Activated CD8-positive, alpha-beta memory T cell treated with anti-CD3 and anti-CD28 coated beads, Interleukin-2, amount 10 ng/mL, durations not matched to agents 7 days and 5 days (primary cell): Measurements from ENCODE around the gene TNRC6A. TPM values are rescaled to one million over a fixed set of nuclear protein-coding genes. Genes with fewer than 3 reads are reported as not detected.
"Not testable (repeated sequence)": the region's sequence is repeated elsewhere in the genome, so short reads cannot be mapped to it uniquely, and the experiment has no call there.

Experiments used
- ATAC-seq: fragments of 150-1000 bp; cut with Tn5 transposase; one replicate; pipeline ENCODE4 v1.10.0; 2021; ENCODE audit warnings: moderate library complexity
- CTCF ChIA-PET: fragments of 350-600 bp; sonication (Branson Sonifier 250); formaldehyde crosslinking; loops from one replicate; lab custom pipeline; 2021; ENCODE audit warnings: antibody characterized with exemption; lab: Charles Lee
- DNase-seq: peaks from one replicate; pipeline ENCODE4 v3.0.0-alpha.2; 2020
- H3K27ac Mint-ChIP-seq: one replicate; pipeline ENCODE4 v1.8.0; 2021; ENCODE audit warnings: mild to moderate bottlenecking, mixed read lengths
- H3K27me3 Mint-ChIP-seq: one replicate; pipeline ENCODE4 v1.8.0; 2021; ENCODE audit warnings: mixed read lengths
- H3K36me3 Mint-ChIP-seq: one replicate; pipeline ENCODE4 v1.8.0; 2021; ENCODE audit warnings: mild to moderate bottlenecking, mixed read lengths
- H3K4me1 Mint-ChIP-seq: one replicate; pipeline ENCODE4 v1.8.0; 2021; ENCODE audit warnings: mixed read lengths
- H3K4me3 Mint-ChIP-seq: one replicate; pipeline ENCODE4 v1.8.0; 2021; ENCODE audit warnings: mild to moderate bottlenecking, moderate library complexity, mixed read lengths
- H3K9me3 Mint-ChIP-seq: one replicate; pipeline ENCODE4 v1.8.0; 2022; ENCODE audit warnings: low read depth, mixed read lengths
- total RNA-seq, 2 experiments: library from RNA; stranded (reverse); gene quantifications; one replicate each; pipeline ENCODE4 v1.2.3, GENCODE V29; 2021

Gene TNRC6A
- total RNA-seq, 2 experiments from 2014 or later, result 38.9 to 39.6 TPM

DNA sequence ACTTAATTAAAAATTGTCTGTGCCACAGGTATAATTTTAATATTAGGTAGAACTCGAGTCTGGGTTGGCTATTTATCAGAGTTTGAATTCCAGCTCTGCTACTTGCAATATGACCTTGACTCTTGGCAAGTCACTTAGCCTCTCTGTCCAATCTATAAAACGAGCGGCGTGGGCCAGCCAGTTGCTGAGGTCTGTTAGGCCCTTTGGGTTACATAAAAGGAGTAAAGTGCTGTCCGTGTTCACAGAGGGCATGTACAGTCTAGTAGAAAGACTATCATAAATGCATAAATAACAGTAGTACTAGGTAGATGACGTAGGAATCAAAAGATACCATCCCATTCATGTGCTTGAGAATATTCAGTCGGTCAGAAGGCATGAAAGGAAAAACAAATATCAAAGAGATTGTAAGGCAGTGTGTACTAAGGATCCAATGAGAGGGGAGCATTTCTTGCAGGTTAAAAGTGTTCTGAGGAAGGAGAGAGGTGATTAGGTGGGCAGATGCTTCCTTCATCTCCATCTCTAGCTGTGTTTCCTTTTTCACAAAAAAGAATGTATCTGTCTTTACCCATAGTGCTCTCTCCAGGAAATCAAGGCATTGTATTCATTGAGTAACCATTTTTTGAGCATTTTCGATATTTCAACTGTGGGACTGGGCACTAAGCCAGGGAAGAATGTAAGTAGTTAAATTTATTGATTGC, 2.4 kb downstream of the TNRC6A start:
- no peak for ATAC-seq
- CTCF ChIA-PET, result no interaction called here

DNA sequence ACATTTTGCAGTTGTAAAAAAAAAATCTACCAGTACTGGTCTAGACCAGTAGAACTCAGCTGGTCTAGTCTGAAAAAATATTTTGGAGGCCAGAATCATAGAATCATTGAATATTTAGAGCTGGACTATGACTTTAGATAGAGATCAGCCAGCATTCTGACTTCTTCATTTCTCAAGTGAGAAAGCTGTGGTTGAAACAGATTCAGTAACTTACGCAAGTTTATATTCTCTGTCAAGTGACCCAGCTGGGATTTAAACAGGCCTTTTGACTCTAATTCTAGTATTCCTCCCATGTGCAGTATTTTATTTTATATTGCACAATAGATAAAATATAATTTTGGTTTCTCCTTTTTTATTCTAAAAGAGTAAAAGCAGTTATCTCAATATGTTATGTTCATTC, 4.9 kb downstream of the TNRC6A start:
- DNase-seq (no peak), ATAC-seq (no peak)
- H3K4me1 Mint-ChIP-seq, result peaks cover 40% of the 10 kb centered on the region
- H3K27me3 Mint-ChIP-seq, result no peaks in the 10 kb centered on the region
- no peak overlapping the region for H3K4me3 Mint-ChIP-seq
- H3K9me3 Mint-ChIP-seq, result no peaks in the 10 kb centered on the region
- no peak overlapping the region for H3K27ac Mint-ChIP-seq
- H3K36me3 Mint-ChIP-seq, result peaks cover 38% of the 10 kb centered on the region
- CTCF ChIA-PET, result no interaction called here

More for the DNA sequence above, 2.4 kb downstream of the TNRC6A start:
- DNase-seq, result no peak
- no peak overlapping the region for H3K4me3 Mint-ChIP-seq
- H3K27me3 Mint-ChIP-seq, result no peaks in the 10 kb centered on the region
- peaks cover 36% of the 10 kb centered on the region for H3K4me1 Mint-ChIP-seq
- H3K9me3 Mint-ChIP-seq, result no peaks in the 10 kb centered on the region
- H3K36me3 Mint-ChIP-seq, result peaks cover 28% of the 10 kb centered on the region
- H3K27ac Mint-ChIP-seq, result no peak overlapping the region

DNA sequence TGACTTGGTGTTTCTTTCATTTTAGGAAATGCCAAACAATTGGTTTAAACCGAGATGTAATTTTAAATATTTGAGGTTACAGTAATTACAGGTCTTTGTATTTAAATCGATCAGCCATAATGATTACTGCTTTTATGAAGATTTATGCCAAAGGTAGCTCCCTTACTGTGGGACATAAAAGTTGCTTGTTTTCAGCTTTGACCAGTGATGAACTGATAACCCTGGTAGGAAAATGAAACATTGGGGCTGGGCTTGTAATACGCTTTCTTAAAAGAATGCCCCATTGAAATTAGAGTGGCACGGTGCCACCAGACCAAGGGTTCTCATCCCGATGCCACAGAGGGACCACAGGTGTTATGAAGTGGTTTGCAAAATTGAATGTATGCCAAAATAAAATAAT, 7.3 kb downstream of the TNRC6A start:
- ATAC-seq, result no peak
- H3K36me3 Mint-ChIP-seq, result peaks cover 42% of the 10 kb centered on the region
- no peak for DNase-seq
- H3K9me3 Mint-ChIP-seq, result no peaks in the 10 kb centered on the region
- CTCF ChIA-PET, result interaction anchor here (0.7 to 0.9 kb wide), 2 partner anchors 8 to 29 kb away, joined by 3 to 4 read pairs; no protein-coding TSS in a partner anchor
- no peak overlapping the region for H3K27ac Mint-ChIP-seq
- H3K4me1 Mint-ChIP-seq, result peaks cover 43% of the 10 kb centered on the region
- H3K27me3 Mint-ChIP-seq, result no peaks in the 10 kb centered on the region
- H3K4me3 Mint-ChIP-seq, result no peak overlapping the region

- Mint-ChIP-seq H3K36me3 (peaks cover 41% of the 10 kb centered on the region), H3K4me3 (no peak overlapping the region), H3K27ac (no peak overlapping the region), H3K4me1 (peaks cover 37% of the 10 kb centered on the region), H3K9me3 (no peaks in the 10 kb centered on the region), H3K27me3 (no peaks in the 10 kb centered on the region)
- no peak for DNase-seq
- CTCF ChIA-PET, result interaction anchor here (0.7 to 0.9 kb wide), 2 partner anchors 9 to 30 kb away, joined by 3 to 4 read pairs; no protein-coding TSS in a partner anchor
- ATAC-seq, result no peak
Measured at GRCh38 chr16:24737391-24737871, 8.0 kb downstream of the TNRC6A start.

DNA sequence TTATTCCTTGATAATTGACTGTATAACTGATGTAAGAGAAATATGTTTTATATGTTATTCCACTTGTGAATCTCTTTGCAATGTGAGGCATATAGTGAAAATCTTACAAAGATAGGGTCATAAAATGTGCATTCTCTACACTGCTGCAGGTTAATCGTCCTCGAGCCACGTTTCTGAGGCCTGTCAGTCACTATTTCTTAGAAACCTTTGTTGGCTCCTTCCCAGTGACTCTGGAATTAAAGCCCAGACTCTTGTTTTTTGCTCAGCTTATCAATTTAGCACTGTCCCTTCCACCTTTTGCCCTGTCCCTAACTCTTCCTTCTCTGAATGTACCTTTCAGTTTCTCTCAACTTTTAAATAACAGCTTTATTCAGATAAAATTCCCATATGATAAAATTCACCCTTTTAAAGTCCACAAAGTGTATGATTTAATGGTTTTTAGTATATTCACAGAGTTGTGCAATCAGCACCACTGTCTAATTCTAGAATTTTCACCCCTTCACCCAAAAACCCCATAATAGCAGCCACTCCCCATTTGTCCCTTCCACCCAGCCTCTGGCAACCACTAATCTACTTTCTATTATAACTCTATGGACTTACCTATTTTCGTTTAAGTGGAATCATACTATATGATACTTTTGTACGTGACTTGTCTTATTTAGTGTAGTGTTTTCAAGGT, 8.6 kb downstream of the TNRC6A start:
- H3K4me1 Mint-ChIP-seq, result peaks cover 37% of the 10 kb centered on the region
- no peak overlapping the region for H3K27ac Mint-ChIP-seq
- no peaks in the 10 kb centered on the region for H3K9me3 Mint-ChIP-seq
- DNase-seq (no peak), ATAC-seq (no peak)
- peaks cover 38% of the 10 kb centered on the region for H3K36me3 Mint-ChIP-seq
- CTCF ChIA-PET, result interaction anchor here (0.9 kb wide), 1 partner anchor 9 kb away, joined by 4 read pairs; no protein-coding TSS in a partner anchor
- H3K27me3 Mint-ChIP-seq, result no peaks in the 10 kb centered on the region
- H3K4me3 Mint-ChIP-seq, result no peak overlapping the region

- CTCF ChIA-PET, result no interaction called here
- no peak overlapping the region for H3K4me3 Mint-ChIP-seq
- peaks cover 34% of the 10 kb centered on the region for H3K36me3 Mint-ChIP-seq
- DNase-seq, result no peak
- H3K27me3 Mint-ChIP-seq, result no peaks in the 10 kb centered on the region
- no peak overlapping the region for H3K27ac Mint-ChIP-seq
- H3K9me3 Mint-ChIP-seq, result no peaks in the 10 kb centered on the region
- no peak for ATAC-seq
- H3K4me1 Mint-ChIP-seq, result peaks cover 34% of the 10 kb centered on the region
Measured at GRCh38 chr16:24738895-24739294, 9.4 kb downstream of the TNRC6A start.

DNA sequence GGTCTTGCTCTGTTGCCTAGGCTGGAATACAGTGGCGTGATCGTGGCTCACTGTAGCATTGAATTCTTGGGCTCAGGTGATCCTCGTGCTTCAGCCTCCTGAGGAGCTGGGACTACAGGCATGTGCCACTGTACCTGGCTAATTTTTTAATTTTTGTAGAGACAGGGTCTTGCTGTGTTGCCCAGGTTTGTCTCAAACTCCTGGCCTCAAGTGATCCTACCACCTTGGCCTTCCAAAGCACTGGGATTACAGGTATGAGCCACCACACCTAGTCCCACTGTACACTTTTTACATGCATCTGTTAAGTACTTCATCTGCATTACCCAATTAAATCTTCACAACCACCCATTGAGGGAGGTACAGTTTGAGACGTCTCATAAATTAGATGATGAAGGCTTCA, 12.4 kb downstream of the TNRC6A start:
- no peaks in the 10 kb centered on the region for H3K9me3 Mint-ChIP-seq
- no peaks in the 10 kb centered on the region for H3K27me3 Mint-ChIP-seq
- CTCF ChIA-PET, result no interaction called here
- peaks cover 33% of the 10 kb centered on the region for H3K4me1 Mint-ChIP-seq
- no peak overlapping the region for H3K27ac Mint-ChIP-seq
- DNase-seq, result no peak
- no peak overlapping the region for H3K4me3 Mint-ChIP-seq
- no peak for ATAC-seq
- peaks cover 37% of the 10 kb centered on the region for H3K36me3 Mint-ChIP-seq

- DNase-seq, H3K9me3 Mint-ChIP-seq, CTCF ChIA-PET, H3K4me3 Mint-ChIP-seq, H3K27me3 Mint-ChIP-seq, H3K27ac Mint-ChIP-seq, ATAC-seq: not testable (repeated sequence)
- Mint-ChIP-seq H3K36me3 (peaks cover 37% of the 10 kb centered on the region), H3K4me1 (peaks cover 33% of the 10 kb centered on the region)
Measured at GRCh38 chr16:24742610-24743009, 13.2 kb downstream of the TNRC6A start.

- Mint-ChIP-seq H3K27me3 (no peaks in the 10 kb centered on the region), H3K4me1 (peaks cover 35% of the 10 kb centered on the region), H3K27ac (peak overlapping the region; percentile 47), H3K9me3 (no peaks in the 10 kb centered on the region), H3K4me3 (no peak overlapping the region), H3K36me3 (peaks cover 25% of the 10 kb centered on the region)
- CTCF ChIA-PET, result interaction anchor here (1.2 kb wide), 1 partner anchor 9 kb away, joined by 4 read pairs; no protein-coding TSS in a partner anchor
- ATAC-seq (no peak), DNase-seq (no peak)
Measured at GRCh38 chr16:24745391-24745790, 15.9 kb downstream of the TNRC6A start.

GRCh38 chr16:24745791-24746190, 16.3 kb downstream of the TNRC6A start:
- Mint-ChIP-seq H3K4me3 (no peak overlapping the region), H3K27me3 (no peaks in the 10 kb centered on the region), H3K4me1 (peaks cover 33% of the 10 kb centered on the region), H3K9me3 (no peaks in the 10 kb centered on the region), H3K36me3 (peaks cover 22% of the 10 kb centered on the region), H3K27ac (no peak overlapping the region)
- ATAC-seq (no peak), DNase-seq (no peak)
- CTCF ChIA-PET, result interaction anchor here (1.2 kb wide), 1 partner anchor 9 kb away, joined by 4 read pairs; no protein-coding TSS in a partner anchor

GRCh38 chr16:24747441-24747840, 18.0 kb downstream of the TNRC6A start:
- Mint-ChIP-seq H3K9me3 (no peaks in the 10 kb centered on the region), H3K36me3 (peaks cover 18% of the 10 kb centered on the region), H3K27me3 (no peaks in the 10 kb centered on the region), H3K4me1 (peaks cover 34% of the 10 kb centered on the region), H3K27ac (no peak overlapping the region), H3K4me3 (no peak overlapping the region)
- CTCF ChIA-PET, result no interaction called here
- no peak for ATAC-seq
- no peak for DNase-seq

GRCh38 chr16:24748242-24748641, 18.8 kb downstream of the TNRC6A start:
- ATAC-seq (no peak), DNase-seq (no peak)
- Mint-ChIP-seq H3K9me3 (no peaks in the 10 kb centered on the region), H3K4me3 (no peak overlapping the region), H3K36me3 (peaks cover 18% of the 10 kb centered on the region), H3K4me1 (peaks cover 40% of the 10 kb centered on the region), H3K27ac (no peak overlapping the region), H3K27me3 (no peaks in the 10 kb centered on the region)
- CTCF ChIA-PET, result no interaction called here

DNA sequence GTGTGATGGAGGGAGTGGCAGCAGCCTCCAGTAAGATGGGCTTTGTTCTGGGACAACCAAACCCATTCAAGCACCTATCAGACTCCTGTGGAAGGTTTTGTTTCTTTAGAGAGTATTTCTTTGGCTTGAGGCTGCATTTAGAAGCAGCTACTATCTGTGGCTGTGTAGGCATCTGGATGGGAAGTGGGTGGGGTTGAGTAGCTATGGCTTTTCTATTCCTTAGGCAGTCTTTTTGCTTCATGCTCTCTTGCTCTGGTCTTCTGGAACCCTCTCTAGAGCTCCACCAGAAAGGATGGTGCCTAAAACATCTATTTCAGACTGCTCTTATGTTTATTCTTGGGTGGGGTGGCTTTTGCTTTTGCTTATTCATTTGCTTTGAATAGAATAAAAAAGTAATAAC, 19.9 kb downstream of the TNRC6A start:
- no peaks in the 10 kb centered on the region for H3K9me3 Mint-ChIP-seq
- CTCF ChIA-PET, result no interaction called here
- DNase-seq (no peak), ATAC-seq (no peak)
- no peak overlapping the region for H3K27ac Mint-ChIP-seq
- H3K36me3 Mint-ChIP-seq, result peaks cover 14% of the 10 kb centered on the region
- H3K4me1 Mint-ChIP-seq, result peaks cover 40% of the 10 kb centered on the region
- no peak overlapping the region for H3K4me3 Mint-ChIP-seq
- no peaks in the 10 kb centered on the region for H3K27me3 Mint-ChIP-seq

GRCh38 chr16:24749872-24750271, 20.4 kb downstream of the TNRC6A start:
- H3K27ac Mint-ChIP-seq, CTCF ChIA-PET, DNase-seq, H3K4me3 Mint-ChIP-seq, H3K27me3 Mint-ChIP-seq, ATAC-seq, H3K9me3 Mint-ChIP-seq: not testable (repeated sequence)
- peaks cover 38% of the 10 kb centered on the region for H3K4me1 Mint-ChIP-seq
- peaks cover 14% of the 10 kb centered on the region for H3K36me3 Mint-ChIP-seq
